Choroid plexus epithelial cell (primary cell): Measurements from ENCODE around the gene FHIP1B.

ENCODE experiments used
- DNase-seq: peaks from one replicate; pipeline ENCODE4 v3.0.0-alpha.2; 2010; ENCODE audit warnings: low read depth
- H3K4me3 ChIP-seq: 2 replicates; pipeline ENCODE4 v1.5.1; 2011; ENCODE audit warnings: low read depth, mild to moderate bottlenecking, control low read depth, low read length, moderate library complexity
- CTCF ChIP-seq: conservative IDR thresholded peaks from 2 replicates; pipeline ENCODE4 v1.5.1; 2011; ENCODE audit warnings: low read depth, mild to moderate bottlenecking, control low read depth, inconsistent platforms, low read length, moderate library complexity

The FHIP1B gene

DNA sequence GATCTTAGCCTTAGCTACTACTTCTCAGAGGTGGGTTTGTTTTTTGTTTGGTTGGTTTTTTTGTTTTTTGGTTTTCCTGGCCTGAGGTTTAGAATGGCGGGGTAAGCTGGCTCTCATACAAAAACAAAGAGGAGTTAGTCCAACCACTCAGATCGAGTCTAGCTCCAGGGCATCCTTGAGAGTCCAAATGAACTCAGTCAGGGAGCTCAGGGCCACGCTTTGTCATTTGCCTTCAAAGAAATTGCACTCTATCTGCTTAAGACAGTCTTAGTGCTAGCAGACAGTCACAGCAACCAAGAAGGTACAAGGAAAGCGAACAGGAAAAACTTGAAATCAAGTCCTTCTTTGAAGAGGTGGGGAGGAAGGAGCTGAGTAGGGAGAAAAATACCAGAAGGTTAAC is 17.9 kb downstream of the FHIP1B start:
- no peak for TF ChIP-seq CTCF
- no peak for DNase-seq
- no peak overlapping the region for H3K4me3 ChIP-seq

DNA sequence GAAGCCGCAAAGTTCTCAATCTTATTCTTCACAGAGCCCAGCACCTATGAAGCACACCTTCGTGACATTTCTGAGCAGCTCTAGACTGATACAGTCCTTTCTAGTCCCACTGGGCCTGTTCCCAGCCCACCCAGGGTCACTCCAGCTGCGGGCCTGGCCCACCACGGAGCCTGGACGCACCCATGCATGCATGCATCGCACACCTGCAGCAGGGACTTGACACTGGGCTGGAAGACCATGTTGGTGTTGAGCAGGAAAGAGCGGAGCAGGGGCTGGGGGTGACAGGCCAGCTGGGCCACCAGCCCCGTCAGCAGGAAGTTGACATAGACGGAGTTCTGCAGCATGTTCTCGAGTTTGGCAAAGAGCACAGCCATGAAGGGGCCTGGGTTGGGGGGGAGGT is 19.9 kb downstream of the FHIP1B start:
- no peak overlapping the region for H3K4me3 ChIP-seq
- DNase-seq = no peak
- no peak for TF ChIP-seq CTCF

DNA sequence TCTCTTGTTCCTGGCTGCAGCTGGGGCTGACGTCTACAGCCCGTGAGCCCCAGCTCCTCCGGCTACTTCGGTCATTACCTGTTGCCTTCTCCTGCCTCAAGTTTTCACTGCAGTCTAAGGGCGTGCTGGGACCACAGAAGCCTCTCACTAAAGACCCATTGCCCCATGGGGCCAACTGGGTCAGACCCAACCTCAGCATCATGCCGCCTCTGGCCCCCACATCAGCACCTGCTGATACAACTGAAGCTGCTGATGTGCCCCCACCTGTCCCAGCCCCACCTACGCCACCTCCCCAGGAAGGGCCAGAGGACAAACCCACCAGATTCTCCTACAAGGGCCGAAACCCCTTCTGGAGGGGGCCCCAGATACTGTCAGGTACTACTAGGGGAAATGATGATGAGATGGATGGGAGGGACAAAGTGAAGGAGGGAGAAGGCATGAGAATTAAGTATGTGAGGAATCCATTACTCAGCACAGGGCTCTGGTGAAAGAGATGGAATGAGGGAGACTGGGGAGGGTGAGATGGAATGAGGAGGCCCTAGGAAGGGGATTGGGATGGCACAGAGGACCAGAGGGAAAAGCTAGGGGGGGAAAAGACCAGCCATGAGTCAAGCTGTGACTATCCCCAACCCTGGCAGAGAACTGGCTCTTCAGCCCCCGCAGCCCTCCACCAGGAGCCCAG is 24.0 kb downstream of the FHIP1B start:
- DNase-seq = peak; percentile 14
- H3K4me3 ChIP-seq = no peak overlapping the region
- TF ChIP-seq CTCF = no peak

- no peak for TF ChIP-seq CTCF
- H3K4me3 ChIP-seq = no peak overlapping the region
- no peak for DNase-seq
Measured at GRCh38 chr11:6209801-6210200, 24.6 kb downstream of the FHIP1B start.

DNA sequence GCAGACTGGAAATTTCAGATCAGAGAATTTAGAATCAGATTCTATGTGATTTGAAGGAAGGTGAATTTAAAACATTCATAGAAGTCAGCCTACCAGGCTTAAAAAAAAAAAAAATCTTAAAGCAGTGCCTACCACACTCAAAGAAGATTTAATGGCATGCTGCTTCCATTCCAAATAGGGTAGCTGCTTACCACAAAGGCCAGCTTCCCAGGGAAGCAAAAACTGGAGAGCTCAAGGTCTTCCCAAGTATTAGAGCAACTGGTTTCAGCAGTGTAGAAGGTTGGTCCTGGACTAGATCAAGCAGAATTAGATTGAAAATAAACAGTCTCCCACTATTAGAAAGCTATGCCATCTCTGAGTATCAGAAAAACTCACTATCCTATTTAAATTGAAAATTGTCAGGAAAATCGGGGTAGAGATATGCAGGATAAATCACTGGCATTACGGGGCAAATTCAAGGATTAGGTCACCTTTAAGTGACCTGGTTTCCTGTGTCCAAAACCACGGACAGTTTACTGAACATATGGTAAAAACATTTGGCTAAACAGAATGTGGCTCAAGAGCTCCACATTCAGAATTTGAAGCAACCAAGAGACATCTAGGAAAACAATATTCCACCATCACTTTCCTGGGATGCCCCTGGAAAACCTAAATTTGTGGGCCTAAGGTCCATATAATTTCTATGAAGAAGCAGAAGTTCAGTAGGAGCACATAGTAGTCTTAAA is 27.8 kb downstream of the FHIP1B start:
- no peak for TF ChIP-seq CTCF
- DNase-seq = no peak
- no peak overlapping the region for H3K4me3 ChIP-seq

DNA sequence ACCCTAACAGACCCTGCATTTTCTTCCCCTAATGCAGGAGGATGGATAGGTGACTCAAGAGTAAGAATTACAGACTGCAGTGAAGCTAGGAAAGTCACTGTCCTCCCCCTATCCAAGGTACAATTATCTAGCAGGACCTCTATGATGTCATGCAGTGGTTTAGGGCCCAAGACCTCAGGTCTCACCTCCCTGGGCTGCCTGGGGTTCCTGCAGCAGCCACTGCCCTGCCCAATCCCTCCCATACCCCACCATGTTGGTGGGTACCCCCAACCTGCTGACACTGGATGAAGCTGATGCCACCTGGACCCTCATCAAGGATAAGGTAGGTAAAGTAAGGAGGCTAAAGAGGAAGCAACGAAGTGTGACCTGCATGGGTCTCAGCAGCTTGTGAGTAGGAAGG is 29.1 kb downstream of the FHIP1B start, which contains the start of gene C11orf42:
Gene C11orf42 (plus strand): TSS at position 192 of the 400 bp plus-strand sequence. CDS start 59 bp downstream, at position 251.
- no peak for DNase-seq
- TF ChIP-seq CTCF = no peak
- no peak within 1 kb of the TSS for H3K4me3 ChIP-seq
